Fibroblast of gingiva (primary cell): ENCODE data around the gene RBPJL.

Source experiments
- DNase-seq: peaks from one replicate; pipeline ENCODE4 v3.0.0-alpha.2; 2011; ENCODE audit warnings: low read depth

The RBPJL gene

GRCh38 chr20:45362804-45363610 is 56.4 kb downstream of the RBPJL start, which contains the start of gene SYS1:
TSS of gene SYS1 (plus strand) at chr20:45363156. CDS start at chr20:45363532, 376 bp downstream.
- DNase-seq, result peak; percentile 98

DNA sequence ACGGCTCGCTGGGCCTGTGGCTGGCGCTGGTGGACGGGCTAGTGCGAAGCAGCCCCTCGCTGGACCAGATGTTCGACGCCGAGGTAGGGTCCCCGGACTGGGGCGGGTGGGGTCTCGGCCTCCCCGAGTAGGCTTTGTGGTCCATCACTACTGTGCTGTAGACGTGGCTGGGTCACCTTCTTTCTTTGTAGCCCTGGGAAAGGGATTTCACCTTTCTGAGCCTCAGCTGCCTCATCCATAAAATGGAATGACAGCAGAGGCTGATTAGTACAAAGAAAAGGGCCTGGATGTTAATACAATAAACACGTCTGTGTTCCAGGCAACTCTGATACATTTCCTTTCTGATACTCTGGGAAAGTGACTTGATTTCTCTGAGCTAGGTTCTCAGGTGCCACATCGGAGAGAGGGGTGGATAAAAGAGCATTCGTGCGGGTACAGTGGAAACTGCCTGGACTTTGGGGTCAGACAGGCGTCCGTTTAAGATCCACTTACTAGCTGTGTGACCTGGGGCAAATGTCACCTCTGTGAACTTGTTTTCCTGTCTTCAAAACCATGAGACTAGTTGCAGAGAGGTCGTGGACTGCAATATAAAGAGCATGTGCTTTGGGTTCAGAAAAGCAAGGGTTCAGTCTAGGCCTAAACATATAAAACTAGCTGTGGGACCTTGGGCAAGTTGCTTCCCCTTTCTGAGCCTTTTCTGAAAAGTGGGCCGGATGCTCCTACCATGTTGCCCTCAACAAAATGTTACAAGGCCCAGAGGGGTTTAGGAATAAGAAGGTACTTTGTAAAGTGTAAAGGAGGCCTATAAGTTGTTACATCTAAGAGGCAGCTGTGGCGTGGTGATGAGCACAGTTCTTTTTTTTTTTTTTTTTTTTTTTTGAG is 57.2 kb downstream of the RBPJL start:
- no peak for DNase-seq

DNA sequence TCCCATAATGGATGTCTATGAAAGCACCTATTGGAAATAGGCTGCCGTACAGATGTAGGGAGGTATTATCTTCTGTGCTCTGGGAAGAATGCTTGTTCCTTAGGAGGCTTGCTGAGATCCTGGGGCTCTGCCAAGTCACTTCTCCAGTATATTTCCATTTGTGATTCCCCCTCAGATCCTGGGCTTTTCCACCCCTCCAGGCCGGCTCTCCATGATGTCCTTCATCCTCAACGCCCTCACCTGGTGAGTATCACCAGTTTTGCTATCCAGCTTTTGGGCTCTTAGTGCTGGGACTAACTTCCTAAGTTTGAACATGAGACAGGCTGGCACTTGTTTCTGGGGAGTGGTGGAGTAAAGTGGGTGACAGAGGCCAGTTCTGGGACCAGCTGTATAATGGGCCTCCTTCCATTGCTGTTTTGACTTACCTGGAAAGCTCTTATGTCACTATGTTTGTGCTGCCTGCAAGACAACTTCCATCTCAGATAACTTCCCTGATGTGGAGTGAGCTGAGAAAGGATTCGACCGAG is 58.9 kb downstream of the RBPJL start:
- DNase-seq, result no peak

GRCh38 chr20:45366192-45366591 is 59.6 kb downstream of the RBPJL start:
- DNase-seq, result no peak

GRCh38 chr20:45366631-45367030 is 60.0 kb downstream of the RBPJL start:
- no peak for DNase-seq

- no peak for DNase-seq
These were observed 60.5 kb downstream of the RBPJL start for GRCh38 chr20:45367126-45367525.
